Esophagus squamous epithelium (tissue), 5 donors: ENCODE data around the gene ADAMTS2. TPM values are rescaled to one million over a fixed set of nuclear protein-coding genes. Genes with fewer than 3 reads are reported as not detected.

ENCODE experiments used
- DNase-seq: peaks from one replicate; lab custom pipeline; 2025; lab: John Stamatoyannopoulos, UW
- H3K27ac ChIP-seq, 4 donors: fragments of 200-600 bp; sonication (generic); one replicate each; pipeline ENCODE4 v1.5.1; 2016 to 2019; ENCODE audit warnings: mild to moderate bottlenecking in 1 of 4
- H3K27me3 ChIP-seq, 4 donors: fragments of 200-600 bp; sonication (generic); 1 replicate in 3 of 4; 2 replicates in 1 of 4; pipeline versions ENCODE4 v1.5.1 to v1.6.0; 2017 to 2021; ENCODE audit warnings: antibody characterized with exemption in 1 of 4
- H3K36me3 ChIP-seq, 3 donors: fragments of 200-600 bp; sonication (generic); one replicate each; pipeline ENCODE4 v1.5.1; 2016 to 2019
- H3K4me1 ChIP-seq, 3 donors: fragments of 200-600 bp; sonication (generic); one replicate each; pipeline ENCODE4 v1.5.1; 2017 to 2019
- H3K4me3 ChIP-seq, 4 donors: fragments of 200-600 bp; sonication (generic); 1 replicate in 3 of 4; 2 replicates in 1 of 4; pipeline ENCODE4 v1.5.1; 2016 to 2019; ENCODE audit warnings: mild to moderate bottlenecking in 2 of 4, moderate library complexity in 1 of 4
- H3K9me3 ChIP-seq, 3 donors: fragments of 200-600 bp; sonication (generic); one replicate each; pipeline ENCODE4 v1.5.1; 2016 to 2019
- CTCF ChIP-seq, 6 experiments: fragments of 450-650 bp in 4 of 6; fragments of 200-600 bp in 2 of 6; sonication (generic) in 2 of 6; IDR thresholded peaks; one replicate each; pipeline ENCODE4 v1.5.1; 2016 to 2019; ENCODE audit warnings: antibody characterized with exemption in 6 of 6, mild to moderate bottlenecking in 4 of 6, moderate library complexity in 4 of 6
- POLR2A ChIP-seq, 4 donors: fragments of 450-650 bp; IDR thresholded peaks; one replicate each; pipeline ENCODE4 v1.6.1; 2017; ENCODE audit warnings: antibody characterized with exemption in 4 of 4, mild to moderate bottlenecking in 4 of 4, moderate library complexity in 3 of 4
- WGBS, 2 donors: methylation state at CpG; one replicate each; pipeline ENCODE4 v1.1.5; 2018; 5-methylcytosine and 5-hydroxymethylcytosine counted together
- intact Hi-C: fragments of 100-400 bp; cut with DNase I; formaldehyde crosslinking; loops from one replicate; pipeline ENCODE4 v1.15.0; 2022
- total RNA-seq, 4 donors: library from RNA; depleted of rRNA; stranded (reverse); fragments of >200 nt; gene quantifications; one replicate each; pipeline ENCODE4 v1.1.0, GENCODE V29; 2016
- donor health status: DM: yes; HTN: yes; CAD: no.

Gene ADAMTS2
- total RNA-seq, 4 donors from 2014 or later = 1.3 to 10.3 (median 5.2) TPM

- Histone ChIP-seq H3K27ac (no peak overlapping the region), H3K4me3 (no peak overlapping the region), H3K36me3 (no peaks in the 10 kb centered on the region), H3K9me3 (peaks cover 0 to 11% (median 0%) of the 10 kb centered on the region in 3 donors), H3K4me1 (peaks cover 0 to 7% (median 0%) of the 10 kb centered on the region in 3 donors), H3K27me3 (no peaks in the 10 kb centered on the region)
- TF ChIP-seq POLR2A (IDR thresholded peaks at IDR 0.05) (no peak), CTCF (IDR thresholded peaks at IDR 0.05) (no peak)
- no peak for DNase-seq
- intact Hi-C loops = no loop called here
- WGBS, 2 donors = 41 to 49% methylated on average over 5 of the region's 5 CpGs
These were observed 101.2 kb downstream of the ADAMTS2 start for GRCh38 chr5:179244044-179244443.

GRCh38 chr5:179243333-179243732 is 101.9 kb downstream of the ADAMTS2 start:
- intact Hi-C loops = no loop called here
- WGBS, 2 donors = 28 to 38% methylated on average over 3 of the region's 3 CpGs
- TF ChIP-seq CTCF (IDR thresholded peaks at IDR 0.05) = no peak
- Histone ChIP-seq H3K36me3 (no peaks in the 10 kb centered on the region), H3K9me3 (peaks cover 0 to 11% (median 0%) of the 10 kb centered on the region in 3 donors), H3K4me3 (no peak overlapping the region), H3K4me1 (peaks cover 0 to 7% (median 0%) of the 10 kb centered on the region in 3 donors), H3K27ac (peak overlapping the region in 1 of 4 donors; percentile 33), H3K27me3 (no peaks in the 10 kb centered on the region)
- DNase-seq = no peak

- Histone ChIP-seq H3K4me1 (peaks cover 0 to 7% (median 0%) of the 10 kb centered on the region in 3 donors), H3K4me3 (no peak overlapping the region), H3K27ac (peak overlapping the region in 1 of 4 donors; percentile 33), H3K27me3 (no peaks in the 10 kb centered on the region), H3K36me3 (no peaks in the 10 kb centered on the region), H3K9me3 (peaks cover 0 to 11% (median 0%) of the 10 kb centered on the region in 3 donors)
- DNase-seq = no peak
- no peak for TF ChIP-seq CTCF (IDR thresholded peaks at IDR 0.05)
- TF ChIP-seq POLR2A (IDR thresholded peaks at IDR 0.05) = no peak
- intact Hi-C loops = no loop called here
- 72 to 82% methylated on average over 4 to 6 of the region's 6 CpGs for WGBS, 2 donors
These were observed 102.6 kb downstream of the ADAMTS2 start for GRCh38 chr5:179242676-179243075.

GRCh38 chr5:179241764-179242370 is 103.4 kb downstream of the ADAMTS2 start:
- intact Hi-C loops = no loop called here
- WGBS, 2 donors = 78 to 83% methylated on average over 11 of the region's 11 CpGs
- no peak for DNase-seq
- Histone ChIP-seq H3K36me3 (no peaks in the 10 kb centered on the region), H3K27ac (peak overlapping the region in 2 of 4 donors; percentile 9 to 10), H3K4me1 (peaks cover 0 to 7% (median 0%) of the 10 kb centered on the region in 3 donors), H3K4me3 (no peak overlapping the region), H3K9me3 (peaks cover 0 to 10% (median 0%) of the 10 kb centered on the region in 3 donors), H3K27me3 (no peaks in the 10 kb centered on the region)
- TF ChIP-seq CTCF (IDR thresholded peaks at IDR 0.05) = no peak
- no peak for TF ChIP-seq POLR2A (IDR thresholded peaks at IDR 0.05)

- peaks cover 0 to 3% (median 0%) of the 10 kb centered on the region in 3 donors for H3K9me3 ChIP-seq
- TF ChIP-seq CTCF (IDR thresholded peaks at IDR 0.05) (no peak), POLR2A (IDR thresholded peaks at IDR 0.05) (no peak)
- 78 to 79% methylated on average over 11 to 15 of the region's 15 CpGs for WGBS, 2 donors
- intact Hi-C loops = no loop called here
- peaks cover 0 to 7% (median 0%) of the 10 kb centered on the region in 3 donors for H3K4me1 ChIP-seq
- H3K36me3 ChIP-seq = no peaks in the 10 kb centered on the region
- H3K4me3 ChIP-seq = no peak overlapping the region
- H3K27me3 ChIP-seq = no peaks in the 10 kb centered on the region
- DNase-seq = no peak
- no peak overlapping the region for H3K27ac ChIP-seq
These were observed 104.1 kb downstream of the ADAMTS2 start for GRCh38 chr5:179241175-179241574.
